ENCODE measurements around the gene TMEM120B. TPM values are rescaled to one million over a fixed set of nuclear protein-coding genes. Genes with fewer than 3 reads are reported as not detected.
A peak's percentile ranks its signal among the peaks of the same experiment; 100 is the strongest.
"Not testable (repeated sequence)": the region's sequence is repeated elsewhere in the genome, so short reads cannot be mapped to it uniquely, and the experiment has no call there.

The TMEM120B gene
- total and polyA plus RNA-seq, 2 of the 13 experiments (the other 11 are each of a cell fraction or from before 2014, with no cell fraction given), result 7.1 to 12.9 TPM

GRCh38 chr12:121705514-121705913 is 7.0 kb upstream of the TMEM120B start:
- no TSS peak for BruUV-seq (replicated peaks)
- intact Hi-C loops (cut with micrococcal nuclease; ENCODE audit: unreplicated experiment), result no loop called here
- TF ChIP-seq NFYC (CRISPR knock-in tag; IDR thresholded peaks at IDR 0.05) (no peak), ZBED4 (CRISPR knock-in tag; IDR thresholded peaks at IDR 0.05; ENCODE audit: borderline replicate concordance) (no peak)
- no peak for DNase-seq (ENCODE audit: low spot score)
- H3K4me2 ChIP-seq (ENCODE audit: low read depth, low read length), result no peak overlapping the region
- H3K4me3 ChIP-seq (replicated peaks in 1 of 3; ENCODE audit: insufficient read depth in 1 of 3, low read depth in 2 of 3, low read length in 3 of 3), result no peak overlapping the region
- H3K36me3 ChIP-seq (replicated peaks in 1 of 2; ENCODE audit: control insufficient read depth in 1 of 2, insufficient read depth in 2 of 2, low read length in 2 of 2), result no peaks in the 10 kb centered on the region
- H4K20me1 ChIP-seq (ENCODE audit: insufficient read depth, low read length), result no peaks in the 10 kb centered on the region
- H3K27ac ChIP-seq (ENCODE audit: extremely low read length, insufficient read depth, low read length), result no peak overlapping the region
- CTCF ChIA-PET (ENCODE audit: low intra/inter-chr PET ratio, low total read pairs), result no interaction called here
- POLR2A ChIA-PET, result no interaction called here
- H3K9ac ChIP-seq (ENCODE audit: insufficient read depth, low read depth, low read length), result no peak overlapping the region
- in situ Hi-C loops (cut with HindIII; ENCODE audit: extremely low pct_ligation_motif_present, low pct_unique_long_range_greater_than_20kb), result no loop called here
- H3K9me3 ChIP-seq (ENCODE audit: low read length), result no peaks in the 10 kb centered on the region
- FAIRE-seq, result no peak
- H3K79me2 ChIP-seq (ENCODE audit: insufficient read depth, low read length), result no peaks in the 10 kb centered on the region
- H3K27me3 ChIP-seq (ENCODE audit: control insufficient read depth in 1 of 2, insufficient read depth in 2 of 2, low read length in 2 of 2), result peaks cover 0 to 3% of the 10 kb centered on the region in 2 experiments; a peak in 1 of 5 replicates
- peaks cover 28% of the 10 kb centered on the region for H3K4me1 ChIP-seq (ENCODE audit: insufficient read depth, low read length)
- no peak overlapping the region for H2AFZ ChIP-seq (ENCODE audit: low read length)
- ATAC-seq, result no peak

- Histone ChIP-seq H4K20me1 (ENCODE audit: insufficient read depth, low read length) (no peaks in the 10 kb centered on the region), H3K9ac (ENCODE audit: insufficient read depth, low read depth, low read length) (no peak overlapping the region), H3K79me2 (ENCODE audit: insufficient read depth, low read length) (peaks cover 5% of the 10 kb centered on the region), H2AFZ (ENCODE audit: low read length) (no peak overlapping the region), H3K27ac (ENCODE audit: extremely low read length, insufficient read depth, low read length) (no peak overlapping the region), H3K4me3 (replicated peaks in 1 of 3; ENCODE audit: insufficient read depth in 1 of 3, low read depth in 2 of 3, low read length in 3 of 3) (no peak overlapping the region), H3K27me3 (ENCODE audit: control insufficient read depth in 1 of 2, insufficient read depth in 2 of 2, low read length in 2 of 2) (no peaks in the 10 kb centered on the region; a peak in 1 of 5 replicates), H3K36me3 (replicated peaks in 1 of 2; ENCODE audit: control insufficient read depth in 1 of 2, insufficient read depth in 2 of 2, low read length in 2 of 2) (no peaks in the 10 kb centered on the region), H3K4me1 (ENCODE audit: insufficient read depth, low read length) (peaks cover 45% of the 10 kb centered on the region), H3K4me2 (ENCODE audit: low read depth, low read length) (no peak overlapping the region), H3K9me3 (ENCODE audit: low read length) (no peaks in the 10 kb centered on the region)
- BruUV-seq (replicated peaks), result no TSS peak
- CTCF ChIA-PET (ENCODE audit: low intra/inter-chr PET ratio, low total read pairs), result no interaction called here
- intact Hi-C loops (cut with micrococcal nuclease; ENCODE audit: unreplicated experiment) (no loop called here), in situ Hi-C loops (cut with HindIII; ENCODE audit: extremely low pct_ligation_motif_present, low pct_unique_long_range_greater_than_20kb) (no loop called here)
- WGBS (ENCODE audit: low lambda C conversion rate), result 17% methylated on average over 7 of the region's 7 CpGs
- TF ChIP-seq ZKSCAN1 (IDR thresholded peaks at IDR 0.05; ENCODE audit: low read length) (peak; percentile 84), CREM (IDR thresholded peaks at IDR 0.05) (no peak), CREM (CRISPR knock-in tag; IDR thresholded peaks at IDR 0.05) (no peak), SNRNP70 (IDR thresholded peaks at IDR 0.05; ENCODE audit: low read depth, low read length) (no peak)
- POLR2A ChIA-PET, result interaction anchor here (1.0 kb wide), 1 partner anchor 57 kb away, joined by 4 read pairs; no protein-coding TSS in a partner anchor
- no peak for ATAC-seq
- no peak for DNase-seq (ENCODE audit: low spot score)
- FAIRE-seq, result no peak
Observed at GRCh38 chr12:121708313-121709063, 4.1 kb upstream of the TMEM120B start.

- H3K36me3 ChIP-seq (replicated peaks in 1 of 2; ENCODE audit: control insufficient read depth in 1 of 2, insufficient read depth in 2 of 2, low read length in 2 of 2); DNase-seq (ENCODE audit: low spot score); H3K27me3 ChIP-seq (ENCODE audit: control insufficient read depth in 1 of 2, insufficient read depth in 2 of 2, low read length in 2 of 2); H3K9me3 ChIP-seq (ENCODE audit: low read length); H4K20me1 ChIP-seq (ENCODE audit: insufficient read depth, low read length); BruUV-seq (replicated peaks); H3K4me3 ChIP-seq (replicated peaks in 1 of 3; ENCODE audit: insufficient read depth in 1 of 3, low read depth in 2 of 3, low read length in 3 of 3); FAIRE-seq; H2AFZ ChIP-seq (ENCODE audit: low read length); H3K27ac ChIP-seq (ENCODE audit: extremely low read length, insufficient read depth, low read length); intact Hi-C loops (cut with micrococcal nuclease; ENCODE audit: unreplicated experiment); H3K9ac ChIP-seq (ENCODE audit: insufficient read depth, low read depth, low read length); CTCF ChIA-PET (ENCODE audit: low intra/inter-chr PET ratio, low total read pairs); ATAC-seq; H3K4me2 ChIP-seq (ENCODE audit: low read depth, low read length); in situ Hi-C loops (cut with HindIII; ENCODE audit: extremely low pct_ligation_motif_present, low pct_unique_long_range_greater_than_20kb): not testable (repeated sequence)
- POLR2A ChIA-PET, result interaction anchor here (1.0 kb wide), 1 partner anchor 56 kb away, joined by 4 read pairs; no protein-coding TSS in a partner anchor
- 85% methylated on average over 8 of the region's 8 CpGs for WGBS (ENCODE audit: low lambda C conversion rate)
- Histone ChIP-seq H3K79me2 (ENCODE audit: insufficient read depth, low read length) (peaks cover 11% of the 10 kb centered on the region), H3K4me1 (ENCODE audit: insufficient read depth, low read length) (peaks cover 51% of the 10 kb centered on the region)
Observed at GRCh38 chr12:121709064-121709424, 3.5 kb upstream of the TMEM120B start.
